ENCODE results near the gene FRMD6.

The FRMD6 gene

DNA sequence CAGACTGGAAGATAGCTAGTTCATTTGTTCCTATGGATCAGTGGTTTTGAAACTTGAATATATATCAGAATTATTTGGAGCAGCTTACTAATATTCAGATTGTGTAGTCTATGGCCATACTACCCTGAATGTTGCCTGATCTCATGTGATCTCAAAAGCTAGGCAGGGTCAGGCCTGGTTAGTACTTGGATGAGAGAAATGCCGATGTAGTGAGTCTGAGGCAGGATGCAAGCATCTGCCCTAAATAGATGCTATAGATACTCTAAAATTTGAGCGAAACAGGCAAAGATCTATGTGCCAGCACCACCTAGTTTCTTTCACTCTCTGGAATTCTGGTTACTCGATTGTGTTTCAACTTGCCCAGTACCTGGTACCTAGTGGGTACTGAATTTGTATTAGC, 40.9 kb downstream of the FRMD6 start:
- no peaks in the 10 kb centered on the region for H3K36me3 ChIP-seq

DNA sequence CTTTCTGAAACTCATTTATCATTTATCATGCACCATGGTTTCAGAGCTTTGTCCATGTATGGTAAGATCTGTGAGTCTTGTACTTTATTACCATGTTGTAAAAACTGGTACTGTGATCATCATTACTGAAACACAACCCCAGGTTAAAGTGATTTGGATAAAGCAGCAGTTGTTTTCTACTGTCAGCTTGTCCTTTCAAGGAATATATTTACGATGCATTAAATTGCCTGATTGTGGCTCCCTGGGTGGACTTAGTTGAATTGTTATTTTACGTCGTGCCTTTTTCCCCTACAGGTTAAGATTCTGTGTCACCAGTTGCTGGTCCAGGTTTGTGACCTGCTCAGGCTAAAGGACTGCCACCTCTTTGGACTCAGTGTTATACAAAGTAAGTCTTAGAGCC, 46.1 kb downstream of the FRMD6 start:
- Histone ChIP-seq H3K9me3 (ENCODE audit: severe bottlenecking) (no peaks in the 10 kb centered on the region), H3K36me3 (no peaks in the 10 kb centered on the region), H3K27me3 (ENCODE audit: insufficient read depth, low read depth, severe bottlenecking) (no peaks in the 10 kb centered on the region), H3K27ac (no peak overlapping the region), H3K4me3 (ENCODE audit: low read depth, low read length) (no peak overlapping the region)
- TF ChIP-seq, protein P1, sequence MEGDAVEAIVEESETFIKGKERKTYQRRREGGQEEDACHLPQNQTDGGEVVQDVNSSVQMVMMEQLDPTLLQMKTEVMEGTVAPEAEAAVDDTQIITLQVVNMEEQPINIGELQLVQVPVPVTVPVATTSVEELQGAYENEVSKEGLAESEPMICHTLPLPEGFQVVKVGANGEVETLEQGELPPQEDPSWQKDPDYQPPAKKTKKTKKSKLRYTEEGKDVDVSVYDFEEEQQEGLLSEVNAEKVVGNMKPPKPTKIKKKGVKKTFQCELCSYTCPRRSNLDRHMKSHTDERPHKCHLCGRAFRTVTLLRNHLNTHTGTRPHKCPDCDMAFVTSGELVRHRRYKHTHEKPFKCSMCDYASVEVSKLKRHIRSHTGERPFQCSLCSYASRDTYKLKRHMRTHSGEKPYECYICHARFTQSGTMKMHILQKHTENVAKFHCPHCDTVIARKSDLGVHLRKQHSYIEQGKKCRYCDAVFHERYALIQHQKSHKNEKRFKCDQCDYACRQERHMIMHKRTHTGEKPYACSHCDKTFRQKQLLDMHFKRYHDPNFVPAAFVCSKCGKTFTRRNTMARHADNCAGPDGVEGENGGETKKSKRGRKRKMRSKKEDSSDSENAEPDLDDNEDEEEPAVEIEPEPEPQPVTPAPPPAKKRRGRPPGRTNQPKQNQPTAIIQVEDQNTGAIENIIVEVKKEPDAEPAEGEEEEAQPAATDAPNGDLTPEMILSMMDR (IDR thresholded peaks at IDR 0.05; ENCODE audit: low read depth, low read length), result no peak
- no peak for DNase-seq

More for the DNA sequence above, 40.9 kb downstream of the FRMD6 start:
- TF ChIP-seq, protein P1 (IDR thresholded peaks at IDR 0.05; ENCODE audit: low read depth, low read length), result no peak
- DNase-seq, result no peak
- Histone ChIP-seq H3K27me3 (ENCODE audit: insufficient read depth, low read depth, severe bottlenecking) (no peaks in the 10 kb centered on the region), H3K4me3 (ENCODE audit: low read depth, low read length) (no peak overlapping the region), H3K27ac (no peak overlapping the region), H3K9me3 (ENCODE audit: severe bottlenecking) (no peaks in the 10 kb centered on the region)

DNA sequence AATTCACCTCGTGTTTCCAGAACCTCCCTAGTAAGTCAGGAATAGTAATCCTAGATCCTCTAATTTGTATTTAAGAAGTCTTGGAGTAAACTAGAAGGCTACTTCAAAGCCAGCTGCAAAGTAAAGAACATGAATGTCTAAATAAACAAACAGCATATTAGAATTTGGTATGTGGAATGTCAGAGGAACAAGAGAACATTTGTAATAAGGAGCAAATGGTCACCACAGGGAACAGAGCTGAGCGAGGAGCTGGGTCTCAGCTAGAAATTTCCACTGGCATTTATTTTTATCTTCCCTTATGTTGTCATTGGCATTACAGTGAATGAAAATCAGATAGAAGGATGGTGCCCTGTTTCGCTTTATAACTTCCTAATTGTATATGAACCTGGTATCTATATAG, 50.2 kb downstream of the FRMD6 start:
- no peak overlapping the region for H3K4me3 ChIP-seq (ENCODE audit: low read depth, low read length)
- no peak for DNase-seq
- no peak overlapping the region for H3K27ac ChIP-seq
- H3K36me3 ChIP-seq, result no peaks in the 10 kb centered on the region
- TF ChIP-seq, protein P1 (IDR thresholded peaks at IDR 0.05; ENCODE audit: low read depth, low read length), result no peak
- no peaks in the 10 kb centered on the region for H3K27me3 ChIP-seq (ENCODE audit: insufficient read depth, low read depth, severe bottlenecking)
- H3K9me3 ChIP-seq (ENCODE audit: severe bottlenecking), result no peaks in the 10 kb centered on the region

DNA sequence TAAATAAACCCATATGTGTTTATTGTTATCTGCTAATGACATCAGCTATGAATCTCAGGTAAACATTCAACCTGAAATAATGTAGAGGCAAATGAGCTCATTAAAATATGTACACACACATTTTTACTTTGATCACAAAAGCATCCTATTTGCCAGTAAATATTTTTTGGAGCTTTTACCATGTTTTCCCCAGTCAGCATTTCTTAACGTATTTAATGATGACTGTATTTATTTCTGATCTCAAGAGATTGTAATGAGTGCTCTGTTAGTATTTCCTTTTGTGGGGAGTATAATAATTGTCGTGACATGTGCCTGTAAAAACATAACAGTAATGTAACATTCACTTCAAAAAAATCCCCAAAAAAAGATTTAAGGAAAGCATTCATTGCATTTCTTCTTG, 52.1 kb downstream of the FRMD6 start:
- Histone ChIP-seq H3K9me3 (ENCODE audit: severe bottlenecking) (no peaks in the 10 kb centered on the region), H3K27me3 (ENCODE audit: insufficient read depth, low read depth, severe bottlenecking) (no peaks in the 10 kb centered on the region), H3K27ac (no peak overlapping the region), H3K36me3 (no peaks in the 10 kb centered on the region), H3K4me3 (ENCODE audit: low read depth, low read length) (no peak overlapping the region)
- TF ChIP-seq, protein P1 (IDR thresholded peaks at IDR 0.05; ENCODE audit: low read depth, low read length), result no peak
- DNase-seq, result no peak

DNA sequence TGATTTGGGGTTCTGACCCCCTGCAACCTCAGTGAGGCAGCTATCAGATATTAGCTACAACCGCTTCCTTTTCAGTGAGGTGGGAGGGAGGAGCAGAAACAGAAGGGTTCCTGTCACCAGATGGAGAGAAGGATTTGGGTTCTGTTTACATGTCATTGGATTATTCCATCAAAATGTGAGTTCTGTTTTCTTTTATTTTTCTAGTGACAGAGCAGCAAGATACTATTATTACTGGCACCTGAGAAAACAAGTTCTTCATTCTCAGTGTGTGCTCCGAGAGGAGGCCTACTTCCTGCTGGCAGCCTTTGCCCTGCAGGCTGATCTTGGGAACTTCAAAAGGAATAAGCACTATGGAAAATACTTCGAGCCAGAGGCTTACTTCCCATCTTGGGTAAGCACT, 52.8 kb downstream of the FRMD6 start:
- DNase-seq, result no peak
- Histone ChIP-seq H3K27me3 (ENCODE audit: insufficient read depth, low read depth, severe bottlenecking) (no peaks in the 10 kb centered on the region), H3K9me3 (ENCODE audit: severe bottlenecking) (no peaks in the 10 kb centered on the region), H3K4me3 (ENCODE audit: low read depth, low read length) (no peak overlapping the region), H3K36me3 (no peaks in the 10 kb centered on the region), H3K27ac (no peak overlapping the region)
- TF ChIP-seq, protein P1 (IDR thresholded peaks at IDR 0.05; ENCODE audit: low read depth, low read length), result no peak

DNA sequence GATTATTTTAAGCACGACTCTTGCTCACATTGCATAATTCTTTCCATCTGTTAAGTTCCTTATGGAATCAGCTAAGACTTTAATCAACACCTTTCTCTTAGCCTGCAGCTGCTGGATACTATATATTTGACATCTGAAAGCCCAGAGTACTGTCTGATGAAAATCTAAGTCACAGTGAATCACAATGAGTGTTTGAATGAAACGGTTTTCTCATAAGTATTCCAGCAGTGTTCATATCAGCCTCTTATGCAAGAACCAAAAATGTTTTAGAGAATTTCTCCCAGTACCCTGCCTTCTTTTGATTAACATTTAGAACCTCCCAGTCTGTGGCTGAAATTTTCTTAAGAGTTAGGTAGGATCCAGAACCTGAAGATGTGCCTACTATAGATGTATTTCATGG, 55.6 kb downstream of the FRMD6 start:
- H3K4me3 ChIP-seq (ENCODE audit: low read depth, low read length), result no peak overlapping the region
- no peaks in the 10 kb centered on the region for H3K9me3 ChIP-seq (ENCODE audit: severe bottlenecking)
- no peaks in the 10 kb centered on the region for H3K36me3 ChIP-seq
- DNase-seq, result no peak
- no peak overlapping the region for H3K27ac ChIP-seq
- TF ChIP-seq, protein P1 (IDR thresholded peaks at IDR 0.05; ENCODE audit: low read depth, low read length), result no peak
- no peaks in the 10 kb centered on the region for H3K27me3 ChIP-seq (ENCODE audit: insufficient read depth, low read depth, severe bottlenecking)
